ENCODE measurements around the gene ETNPPL. TPM values are rescaled to one million over a fixed set of nuclear protein-coding genes. Genes with fewer than 3 reads are reported as not detected.

ETNPPL gene
- total and polyA plus RNA-seq, 2 donors (not counting 3 experiments of a cell fraction or from before 2014, with no cell fraction given) = not detected

DNA sequence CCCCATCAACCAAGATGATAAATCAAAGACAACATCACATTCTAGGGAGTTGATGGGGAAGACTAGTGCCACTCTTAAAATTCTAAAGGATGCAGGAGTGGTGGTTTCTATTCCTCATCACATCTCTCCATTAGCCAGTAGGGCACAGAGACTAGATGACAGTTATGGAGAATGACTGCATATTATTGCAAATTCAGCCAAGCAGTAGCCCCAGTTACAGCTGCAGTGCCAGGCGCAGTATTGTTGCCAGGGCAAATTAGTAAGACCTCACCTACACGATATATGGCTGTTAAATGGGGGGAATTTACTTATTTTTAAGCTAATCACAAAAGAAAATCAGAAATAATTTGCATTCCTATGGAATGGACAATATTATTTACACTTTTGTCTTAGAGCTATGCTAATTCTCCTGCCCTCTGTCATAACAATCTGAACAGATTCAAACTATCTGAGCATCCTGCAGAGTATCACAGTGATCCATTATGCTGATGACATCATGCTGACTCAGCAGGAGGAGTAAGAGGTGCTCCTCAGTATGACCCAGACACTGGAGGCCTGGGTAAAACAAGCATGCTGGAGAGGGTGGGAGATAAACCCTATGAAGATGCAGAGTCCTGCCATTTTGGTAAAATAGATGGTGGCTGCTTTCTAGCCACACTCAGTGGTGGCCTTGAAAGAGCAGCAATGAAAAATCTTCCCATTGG is 24.7 kb downstream of the ETNPPL start:
- no peak overlapping the region for H3K4me2 ChIP-seq (ENCODE audit: insufficient read depth, low read length)
- peaks cover 0 to 2% of the 10 kb centered on the region in 2 experiments for H3K27me3 ChIP-seq (ENCODE audit: control insufficient read depth in 2 of 2, insufficient read depth in 2 of 2, low read length in 2 of 2)
- H2AFZ ChIP-seq (ENCODE audit: low read depth, low read length) = no peak overlapping the region
- DNase-seq (ENCODE audit: low read depth, low spot score) (no peak), FAIRE-seq (no peak)
- no peaks in the 10 kb centered on the region for H4K20me1 ChIP-seq (replicated peaks; ENCODE audit: control insufficient read depth, extremely low read depth, insufficient read depth, low read length)
- intact Hi-C loops (cut with micrococcal nuclease) = no loop called here
- H3K9me3 ChIP-seq (replicated peaks; ENCODE audit: control insufficient read depth, insufficient read depth, low read length) = no peaks in the 10 kb centered on the region
- BruUV-seq (replicated peaks) = no TSS peak
- dilution Hi-C loops (cut with MboI; ENCODE audit: extremely low pct_ligation_motif_present, low sequenced_read_pairs) = no loop called here
- no peak overlapping the region for H3K9ac ChIP-seq (replicated peaks; ENCODE audit: extremely low read depth, insufficient read depth, low read length)
- H3K9me1 ChIP-seq (replicated peaks; ENCODE audit: control insufficient read depth, extremely low read depth, insufficient read depth, low read length) = no peaks in the 10 kb centered on the region
- no peaks in the 10 kb centered on the region for H3K36me3 ChIP-seq (ENCODE audit: control insufficient read depth in 2 of 2, extremely low read depth in 1 of 2, insufficient read depth in 2 of 2, low read length in 2 of 2)
- H3K27ac ChIP-seq (ENCODE audit: insufficient read depth, low read depth, low read length) = no peak overlapping the region
- POLR2A ChIA-PET = no interaction called here
- no peaks in the 10 kb centered on the region for H3K4me1 ChIP-seq (ENCODE audit: control insufficient read depth, extremely low read depth, insufficient read depth, low read length)
- no peak overlapping the region for H3K4me3 ChIP-seq (replicated peaks in 1 of 3; ENCODE audit: insufficient read depth in 1 of 3, low read depth in 1 of 3, low read length in 3 of 3)
- TF ChIP-seq GATA2 (IDR thresholded peaks at IDR 0.05; ENCODE audit: insufficient read depth, insufficient read length, low read depth, low read length) = no peak
- CTCF ChIA-PET = no interaction called here
- no peaks in the 10 kb centered on the region for H3K79me2 ChIP-seq (ENCODE audit: control insufficient read depth, insufficient read depth, low read length)

DNA sequence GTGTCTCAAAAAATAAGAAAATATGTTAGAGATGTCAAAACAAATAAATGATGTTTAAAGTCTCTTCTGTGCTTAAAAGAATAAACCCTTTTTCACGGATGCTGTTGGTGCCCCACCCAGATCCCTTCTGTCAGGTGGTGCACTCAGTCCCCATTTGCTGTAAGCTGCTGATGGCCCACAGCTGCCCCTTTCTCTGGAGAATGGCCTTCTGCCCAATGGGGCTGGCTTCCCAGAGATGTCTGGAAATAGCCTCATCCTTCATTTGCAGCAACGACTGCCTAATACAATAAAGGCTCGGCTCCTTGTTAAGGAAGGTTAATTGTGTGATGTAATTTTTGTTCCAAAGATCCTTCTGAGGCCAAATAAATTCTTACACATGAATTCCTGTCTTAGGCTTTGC is 31.8 kb downstream of the ETNPPL start:
- no peak for FAIRE-seq
- TF ChIP-seq JUN (IDR thresholded peaks at IDR 0.05; ENCODE audit: borderline replicate concordance, insufficient read depth, insufficient read length, low read depth) = no peak
- no peak for TF ChIP-seq GATA2 (IDR thresholded peaks at IDR 0.05; ENCODE audit: insufficient read depth, insufficient read length, low read depth, low read length)
- TF ChIP-seq FOS (IDR thresholded peaks at IDR 0.05; ENCODE audit: borderline replicate concordance, insufficient read depth, low read length) = no peak
- TF ChIP-seq POLR2A (IDR thresholded peaks at IDR 0.05; ENCODE audit: low read depth, low read length) = no peak
- TF ChIP-seq, protein P1, sequence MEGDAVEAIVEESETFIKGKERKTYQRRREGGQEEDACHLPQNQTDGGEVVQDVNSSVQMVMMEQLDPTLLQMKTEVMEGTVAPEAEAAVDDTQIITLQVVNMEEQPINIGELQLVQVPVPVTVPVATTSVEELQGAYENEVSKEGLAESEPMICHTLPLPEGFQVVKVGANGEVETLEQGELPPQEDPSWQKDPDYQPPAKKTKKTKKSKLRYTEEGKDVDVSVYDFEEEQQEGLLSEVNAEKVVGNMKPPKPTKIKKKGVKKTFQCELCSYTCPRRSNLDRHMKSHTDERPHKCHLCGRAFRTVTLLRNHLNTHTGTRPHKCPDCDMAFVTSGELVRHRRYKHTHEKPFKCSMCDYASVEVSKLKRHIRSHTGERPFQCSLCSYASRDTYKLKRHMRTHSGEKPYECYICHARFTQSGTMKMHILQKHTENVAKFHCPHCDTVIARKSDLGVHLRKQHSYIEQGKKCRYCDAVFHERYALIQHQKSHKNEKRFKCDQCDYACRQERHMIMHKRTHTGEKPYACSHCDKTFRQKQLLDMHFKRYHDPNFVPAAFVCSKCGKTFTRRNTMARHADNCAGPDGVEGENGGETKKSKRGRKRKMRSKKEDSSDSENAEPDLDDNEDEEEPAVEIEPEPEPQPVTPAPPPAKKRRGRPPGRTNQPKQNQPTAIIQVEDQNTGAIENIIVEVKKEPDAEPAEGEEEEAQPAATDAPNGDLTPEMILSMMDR (IDR thresholded peaks at IDR 0.05; ENCODE audit: extremely low read depth in 1 of 2, insufficient read depth in 1 of 2, low read depth in 1 of 2, low read length in 2 of 2) = no peak
- no peak for TF ChIP-seq POLR2AphosphoS5 (IDR thresholded peaks at IDR 0.05; ENCODE audit: insufficient read depth, low read depth, low read length)
- intact Hi-C loops (cut with micrococcal nuclease) = no loop called here
- H3K36me3 ChIP-seq (ENCODE audit: control insufficient read depth in 2 of 2, extremely low read depth in 1 of 2, insufficient read depth in 2 of 2, low read length in 2 of 2) = no peaks in the 10 kb centered on the region
- ChIA-PET POLR2A (no interaction called here), CTCF (no interaction called here)
- no peak overlapping the region for H3K9ac ChIP-seq (replicated peaks; ENCODE audit: extremely low read depth, insufficient read depth, low read length)
- H4K20me1 ChIP-seq (replicated peaks; ENCODE audit: control insufficient read depth, extremely low read depth, insufficient read depth, low read length) = no peaks in the 10 kb centered on the region
- no peaks in the 10 kb centered on the region for H3K9me3 ChIP-seq (replicated peaks; ENCODE audit: control insufficient read depth, insufficient read depth, low read length)
- no peak for DNase-seq (ENCODE audit: low read depth, low spot score)
- H3K9me1 ChIP-seq (replicated peaks; ENCODE audit: control insufficient read depth, extremely low read depth, insufficient read depth, low read length) = no peaks in the 10 kb centered on the region
- no peak overlapping the region for H3K27ac ChIP-seq (ENCODE audit: insufficient read depth, low read depth, low read length)
- no peaks in the 10 kb centered on the region for H3K27me3 ChIP-seq (ENCODE audit: control insufficient read depth in 2 of 2, insufficient read depth in 2 of 2, low read length in 2 of 2)
- H3K79me2 ChIP-seq (ENCODE audit: control insufficient read depth, insufficient read depth, low read length) = no peaks in the 10 kb centered on the region
- no peak overlapping the region for H3K4me3 ChIP-seq (replicated peaks in 1 of 3; ENCODE audit: insufficient read depth in 1 of 3, low read depth in 1 of 3, low read length in 3 of 3)
- dilution Hi-C loops (cut with MboI; ENCODE audit: extremely low pct_ligation_motif_present, low sequenced_read_pairs) = no loop called here
- no peak overlapping the region for H2AFZ ChIP-seq (ENCODE audit: low read depth, low read length)
- no peaks in the 10 kb centered on the region for H3K4me1 ChIP-seq (ENCODE audit: control insufficient read depth, extremely low read depth, insufficient read depth, low read length)
- no TSS peak for BruUV-seq (replicated peaks)
- H3K4me2 ChIP-seq (ENCODE audit: insufficient read depth, low read length) = no peak overlapping the region

Data from endothelial cell of umbilical vein (primary cell).